Thyroid gland (tissue), 4 donors: ENCODE results near the gene HOXB7. TPM values are rescaled to one million over a fixed set of nuclear protein-coding genes. Genes with fewer than 3 reads are reported as not detected.

ENCODE experiments used
- DNase-seq, 2 donors: peaks; one replicate each; pipeline ENCODE4 v3.0.0-alpha.2; 2019
- H3K27ac ChIP-seq, 3 donors: fragments of 200-600 bp; sonication (generic); 1 replicate in 2 of 3; 2 replicates in 1 of 3; pipeline ENCODE4 v1.5.1; 2016 to 2019; ENCODE audit warnings: mild to moderate bottlenecking in 1 of 3, moderate library complexity in 1 of 3
- H3K27me3 ChIP-seq: fragments of 200-600 bp; sonication (generic); one replicate; pipeline ENCODE4 v1.5.1; 2019
- H3K36me3 ChIP-seq, 2 donors: fragments of 200-600 bp; sonication (generic); one replicate each; pipeline ENCODE4 v1.5.1; 2016 to 2019
- H3K4me1 ChIP-seq, 2 donors: fragments of 200-600 bp; sonication (generic); one replicate each; pipeline ENCODE4 v1.5.1; 2017 to 2019
- H3K4me3 ChIP-seq, 3 donors: fragments of 200-600 bp; sonication (generic); replicated peaks in 1 of 3; 1 replicate in 2 of 3; 2 replicates in 1 of 3; pipeline ENCODE4 v1.5.1; 2016; ENCODE audit warnings: mild to moderate bottlenecking in 1 of 3
- H3K9me3 ChIP-seq: fragments of 200-600 bp; sonication (generic); one replicate; pipeline ENCODE4 v1.5.1; 2017
- POLR2A ChIP-seq, 2 donors: fragments of 450-650 bp; IDR thresholded peaks; one replicate each; pipeline ENCODE4 v1.6.1; 2017; ENCODE audit warnings: antibody characterized with exemption in 2 of 2, mild to moderate bottlenecking in 2 of 2, moderate library complexity in 1 of 2
- WGBS, 2 donors: methylation state at CpG; one replicate each; pipeline ENCODE4 v1.1.5; 2017; 5-methylcytosine and 5-hydroxymethylcytosine counted together
- intact Hi-C: fragments of 100-400 bp; cut with DNase I; formaldehyde crosslinking; loops from one replicate; pipeline ENCODE4 v1.15.1; 2023
- total RNA-seq, 4 donors: library from RNA; depleted of rRNA; stranded (reverse); fragments of >200 nt; gene quantifications; one replicate each; pipeline ENCODE4 v1.2.3, GENCODE V29; 2016
- TF ChIP-seq, protein P1 (sequence below), 6 experiments: fragments of 200-600 bp in 3 of 6; fragments of 450-650 bp in 3 of 6; sonication (generic) in 3 of 6; IDR thresholded peaks; one replicate each; pipeline ENCODE4 v1.5.1; 2016 to 2019; ENCODE audit warnings: antibody characterized with exemption in 6 of 6, mild to moderate bottlenecking in 2 of 6, inconsistent platforms in 1 of 6, moderate library complexity in 1 of 6

The HOXB7 gene
- total RNA-seq, 4 donors from 2014 or later = 1.0 to 2.8 (median 1.3) TPM; not detected in 1

DNA sequence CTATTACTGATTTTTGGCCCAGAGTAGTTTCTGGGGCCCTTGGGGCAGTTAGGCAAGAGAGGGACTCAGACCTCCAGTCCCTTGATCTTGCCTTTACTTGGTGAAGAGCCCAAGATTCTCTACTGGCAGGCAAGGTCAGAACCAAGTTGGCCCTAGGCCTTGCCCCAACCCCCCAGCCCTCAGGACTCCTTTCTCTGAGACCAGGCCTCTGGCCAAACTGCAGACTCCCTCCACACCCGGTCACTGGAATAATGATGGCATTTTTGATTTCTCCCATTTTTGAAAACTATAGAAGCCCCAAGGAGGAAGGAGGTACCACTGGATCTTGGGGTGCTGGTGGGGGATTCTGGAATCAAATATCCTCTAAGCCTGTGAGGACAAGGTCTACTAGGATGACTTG is 33.3 kb upstream of the HOXB7 start:
- Histone ChIP-seq H3K36me3 (no peaks in the 10 kb centered on the region), H3K27me3 (peaks cover 31% of the 10 kb centered on the region), H3K4me3 (no peak overlapping the region), H3K4me1 (peaks cover 0 to 9% of the 10 kb centered on the region in 2 donors), H3K9me3 (no peaks in the 10 kb centered on the region), H3K27ac (no peak overlapping the region)
- WGBS, 2 donors = 71 to 94% methylated on average over 1 of the region's 1 CpG
- DNase-seq = no peak
- intact Hi-C loops = no loop called here
- TF ChIP-seq, protein P1, sequence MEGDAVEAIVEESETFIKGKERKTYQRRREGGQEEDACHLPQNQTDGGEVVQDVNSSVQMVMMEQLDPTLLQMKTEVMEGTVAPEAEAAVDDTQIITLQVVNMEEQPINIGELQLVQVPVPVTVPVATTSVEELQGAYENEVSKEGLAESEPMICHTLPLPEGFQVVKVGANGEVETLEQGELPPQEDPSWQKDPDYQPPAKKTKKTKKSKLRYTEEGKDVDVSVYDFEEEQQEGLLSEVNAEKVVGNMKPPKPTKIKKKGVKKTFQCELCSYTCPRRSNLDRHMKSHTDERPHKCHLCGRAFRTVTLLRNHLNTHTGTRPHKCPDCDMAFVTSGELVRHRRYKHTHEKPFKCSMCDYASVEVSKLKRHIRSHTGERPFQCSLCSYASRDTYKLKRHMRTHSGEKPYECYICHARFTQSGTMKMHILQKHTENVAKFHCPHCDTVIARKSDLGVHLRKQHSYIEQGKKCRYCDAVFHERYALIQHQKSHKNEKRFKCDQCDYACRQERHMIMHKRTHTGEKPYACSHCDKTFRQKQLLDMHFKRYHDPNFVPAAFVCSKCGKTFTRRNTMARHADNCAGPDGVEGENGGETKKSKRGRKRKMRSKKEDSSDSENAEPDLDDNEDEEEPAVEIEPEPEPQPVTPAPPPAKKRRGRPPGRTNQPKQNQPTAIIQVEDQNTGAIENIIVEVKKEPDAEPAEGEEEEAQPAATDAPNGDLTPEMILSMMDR (IDR thresholded peaks at IDR 0.05) = no peak
- TF ChIP-seq POLR2A (IDR thresholded peaks at IDR 0.05) = no peak

DNA sequence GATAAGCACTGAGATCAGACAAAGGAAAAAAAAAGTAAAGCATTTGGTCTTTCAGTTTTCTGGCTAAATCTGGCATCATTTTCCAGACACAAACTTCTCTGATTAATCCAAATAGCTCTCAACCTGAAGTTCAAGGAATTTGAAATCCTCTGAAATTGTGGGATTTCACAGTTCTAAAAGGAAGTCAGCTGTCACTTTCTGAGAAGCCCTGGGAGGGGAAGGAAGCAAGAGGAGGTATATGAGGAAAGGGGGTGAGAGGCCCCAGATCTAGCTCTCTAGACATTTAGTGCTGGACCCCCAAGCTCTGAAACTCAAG is 32.8 kb upstream of the HOXB7 start:
- DNase-seq = no peak

DNA sequence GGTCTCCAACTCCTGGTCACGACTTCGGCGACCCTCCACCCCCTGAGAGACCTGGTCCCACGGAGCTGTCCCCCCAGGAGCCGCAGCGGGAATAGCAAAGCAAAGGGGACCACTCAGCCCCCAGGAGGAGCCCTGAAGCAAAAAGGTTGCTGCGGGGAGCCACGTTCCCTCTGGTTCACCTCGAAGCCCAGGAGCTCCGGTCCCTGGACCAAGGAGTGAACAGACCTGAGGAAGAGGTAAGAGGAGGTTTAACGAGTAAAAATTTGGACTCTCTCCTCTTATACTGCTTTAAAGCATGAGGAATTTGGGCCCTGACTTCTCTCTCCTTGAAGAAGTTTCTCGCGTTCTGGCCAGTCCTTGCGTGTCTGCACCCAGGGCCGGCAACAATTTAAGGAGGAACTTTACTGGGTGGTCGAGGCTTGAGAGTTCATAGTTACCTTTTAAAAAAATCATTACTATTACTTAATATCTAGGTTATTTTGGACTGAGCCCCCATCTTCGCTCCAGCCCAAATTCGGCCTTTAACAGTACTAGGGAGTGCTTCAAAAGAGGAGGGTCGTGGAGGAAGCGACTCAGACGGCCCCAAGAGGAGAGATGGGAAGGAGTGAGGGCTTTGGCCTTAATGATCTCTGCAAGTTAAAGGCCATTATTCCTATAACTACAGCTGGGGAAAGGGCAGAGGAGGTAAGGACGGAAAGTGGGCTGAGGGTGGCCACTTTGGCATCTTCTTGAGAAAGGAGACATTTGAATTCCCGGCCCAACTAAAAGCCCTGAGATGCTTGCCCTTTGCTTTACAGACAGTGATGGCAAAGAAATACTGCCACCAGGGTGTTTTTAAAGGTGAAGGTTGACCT is 32.3 kb upstream of the HOXB7 start:
- H3K27me3 ChIP-seq = peaks cover 32% of the 10 kb centered on the region
- WGBS, 2 donors = 18 to 32% methylated on average over 19 to 20 of the region's 23 CpGs
- intact Hi-C loops = no loop called here

More for the DNA sequence above, 32.8 kb upstream of the HOXB7 start:
- H3K4me3 ChIP-seq = no peak overlapping the region
- H3K36me3 ChIP-seq = no peaks in the 10 kb centered on the region
- peaks cover 31% of the 10 kb centered on the region for H3K27me3 ChIP-seq
- no peak overlapping the region for H3K27ac ChIP-seq
- intact Hi-C loops = no loop called here
- H3K4me1 ChIP-seq = peaks cover 0 to 9% of the 10 kb centered on the region in 2 donors
- H3K9me3 ChIP-seq = no peaks in the 10 kb centered on the region
- TF ChIP-seq, protein P1 (IDR thresholded peaks at IDR 0.05) = no peak
- no peak for TF ChIP-seq POLR2A (IDR thresholded peaks at IDR 0.05)

DNA sequence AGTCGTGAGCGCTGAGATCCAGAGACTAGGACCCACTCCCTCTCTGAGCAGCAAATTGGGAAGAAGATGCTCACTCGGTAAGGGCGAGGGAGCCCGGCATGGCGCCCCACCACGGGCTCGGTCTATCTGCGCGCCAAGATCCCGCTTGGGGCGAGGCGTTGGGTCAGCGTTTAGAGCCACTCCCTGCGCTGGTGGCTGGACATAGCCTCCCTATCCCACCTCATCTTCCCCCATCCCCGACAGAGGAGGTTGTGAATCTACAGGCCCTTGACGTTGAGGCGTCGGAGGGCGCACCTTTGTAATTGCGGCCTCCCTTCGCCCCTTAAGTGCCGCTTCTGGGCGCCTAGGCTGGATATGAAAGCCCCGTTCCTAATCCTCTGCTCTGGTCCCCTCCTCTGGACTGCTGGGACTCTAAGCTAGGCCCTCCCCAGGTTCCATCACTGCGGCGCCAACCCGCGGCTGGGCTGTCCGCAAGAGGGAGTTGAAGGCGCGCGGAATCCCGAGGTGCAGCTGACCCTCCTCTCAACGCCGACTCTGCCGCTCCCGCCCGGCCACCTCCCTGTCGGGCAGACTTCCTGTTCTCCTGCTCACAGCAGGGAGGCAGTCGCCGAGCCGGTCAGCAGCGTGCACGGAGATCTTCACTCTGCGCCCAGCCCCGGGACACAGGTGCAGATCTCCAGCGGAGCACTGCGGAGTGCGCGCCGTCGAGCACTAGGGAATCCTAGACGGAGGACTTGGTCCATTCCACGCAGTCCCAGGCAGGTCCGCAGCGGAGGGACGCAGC is 31.4 kb upstream of the HOXB7 start:
- 6 to 10% methylated on average over 34 to 36 of the region's 58 CpGs for WGBS, 2 donors
- H3K4me3 ChIP-seq = no peak overlapping the region

More for the DNA sequence above, 32.3 kb upstream of the HOXB7 start:
- no peak for DNase-seq
- H3K27ac ChIP-seq = no peak overlapping the region
- no peaks in the 10 kb centered on the region for H3K9me3 ChIP-seq
- no peak overlapping the region for H3K4me3 ChIP-seq
- no peak for TF ChIP-seq POLR2A (IDR thresholded peaks at IDR 0.05)
- TF ChIP-seq, protein P1 (IDR thresholded peaks at IDR 0.05) = no peak
- peaks cover 0 to 9% of the 10 kb centered on the region in 2 donors for H3K4me1 ChIP-seq
- H3K36me3 ChIP-seq = no peaks in the 10 kb centered on the region

More for the DNA sequence above, 31.4 kb upstream of the HOXB7 start:
- H3K9me3 ChIP-seq = no peaks in the 10 kb centered on the region
- peaks cover 40% of the 10 kb centered on the region for H3K27me3 ChIP-seq
- peaks cover 0 to 8% of the 10 kb centered on the region in 2 donors for H3K4me1 ChIP-seq
- TF ChIP-seq, protein P1 (IDR thresholded peaks at IDR 0.05) = no peak
- TF ChIP-seq POLR2A (IDR thresholded peaks at IDR 0.05) = no peak
- intact Hi-C loops = no loop called here
- H3K27ac ChIP-seq = no peak overlapping the region
- no peaks in the 10 kb centered on the region for H3K36me3 ChIP-seq
- no peak for DNase-seq
